Urinary bladder (tissue), 4 donors: Measurements from ENCODE around the gene AMIGO3. TPM values are rescaled to one million over a fixed set of nuclear protein-coding genes. Genes with fewer than 3 reads are reported as not detected.
"Not testable (repeated sequence)": the region's sequence is repeated elsewhere in the genome, so short reads cannot be mapped to it uniquely, and the experiment has no call there.

ENCODE experiments used
- DNase-seq: peaks from one replicate; pipeline ENCODE4 v3.0.0-alpha.2; 2015; ENCODE audit errors: extremely low spot score
- H3K27ac ChIP-seq: one replicate; pipeline ENCODE4 v1.5.1; 2013; ENCODE audit warnings: low read depth, mild to moderate bottlenecking, moderate library complexity
- H3K36me3 ChIP-seq: one replicate; pipeline ENCODE4 v1.6.1; 2013; ENCODE audit warnings: mild to moderate bottlenecking, moderate library complexity; ENCODE audit not compliant: insufficient read depth
- H3K4me1 ChIP-seq: one replicate; pipeline ENCODE4 v1.6.1; 2013; ENCODE audit warnings: mild to moderate bottlenecking, moderate library complexity; ENCODE audit not compliant: insufficient read depth
- H3K4me3 ChIP-seq: one replicate; pipeline ENCODE4 v1.5.1; 2013; ENCODE audit warnings: low read depth, low read length
- WGBS: extraction: QIAGEN DNeasy Blood & Tissue Kit; methylation state at CpG from one replicate; pipeline ENCODE4 v1.1.7; 2013; 5-methylcytosine and 5-hydroxymethylcytosine counted together
- polyA plus RNA-seq: library from polyadenylated mRNA; stranded (reverse); fragments of 200-250 nt; gene quantifications from one replicate; pipeline ENCODE4 v1.2.3, GENCODE V29; 2013
- total RNA-seq: library from RNA; depleted of rRNA; stranded (reverse); fragments of >200 nt; gene quantifications from one replicate; pipeline ENCODE4 v1.2.3, GENCODE V29; 2014
- donor health status: healthy with polysubstance abuse.
- donor health status: healthy.

The AMIGO3 gene
- total and polyA plus RNA-seq, 2 donors, result 1.1 TPM; not detected in 1

DNA sequence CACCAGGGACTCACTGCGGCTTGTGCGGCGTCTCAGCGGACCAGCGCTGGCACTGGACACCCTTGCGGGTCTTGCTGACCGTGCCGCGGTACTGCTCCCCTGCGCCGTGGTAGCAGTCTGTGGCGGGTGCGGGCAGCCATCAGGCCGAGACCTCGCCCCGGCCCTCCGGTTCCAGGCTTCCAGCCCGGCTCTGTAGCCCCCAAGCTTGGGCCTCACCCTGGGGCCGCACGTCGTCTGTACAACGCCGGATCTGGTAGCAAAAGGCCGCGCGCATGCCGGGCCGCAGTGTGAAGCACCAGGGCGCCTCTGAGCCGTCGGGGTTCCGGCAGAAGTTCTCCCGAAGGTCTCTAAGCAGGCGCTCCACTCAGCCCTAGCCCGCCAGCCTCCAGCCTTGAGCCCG is 33.6 kb downstream of the AMIGO3 start:
- not testable (repeated sequence) for H3K27ac ChIP-seq, H3K4me3 ChIP-seq, DNase-seq, H3K36me3 ChIP-seq, H3K4me1 ChIP-seq
- WGBS, result 12% methylated on average over 33 of the region's 36 CpGs

DNA sequence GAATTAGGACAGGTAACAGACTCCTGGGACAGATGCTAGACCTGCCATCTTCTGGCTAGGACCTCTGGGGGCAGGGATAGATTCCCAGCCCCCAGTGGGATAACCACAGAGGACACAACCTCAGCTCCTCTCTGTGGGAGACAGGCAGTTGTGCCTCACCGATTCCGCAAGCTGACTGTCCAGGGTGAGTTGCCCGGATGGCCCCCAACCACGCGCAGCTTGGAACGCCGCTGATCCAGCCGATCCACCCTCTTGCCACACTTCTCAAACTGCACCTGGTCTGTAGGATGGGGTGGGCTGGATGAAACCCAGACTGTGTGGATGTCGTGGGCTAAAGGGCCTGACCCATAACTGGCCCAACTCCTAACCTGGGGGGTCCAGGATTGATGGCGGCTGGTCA is 34.4 kb downstream of the AMIGO3 start:
- DNase-seq, H3K4me1 ChIP-seq, H3K27ac ChIP-seq, H3K36me3 ChIP-seq, H3K4me3 ChIP-seq: not testable (repeated sequence)
- WGBS, result 93% methylated on average over 10 of the region's 10 CpGs

DNA sequence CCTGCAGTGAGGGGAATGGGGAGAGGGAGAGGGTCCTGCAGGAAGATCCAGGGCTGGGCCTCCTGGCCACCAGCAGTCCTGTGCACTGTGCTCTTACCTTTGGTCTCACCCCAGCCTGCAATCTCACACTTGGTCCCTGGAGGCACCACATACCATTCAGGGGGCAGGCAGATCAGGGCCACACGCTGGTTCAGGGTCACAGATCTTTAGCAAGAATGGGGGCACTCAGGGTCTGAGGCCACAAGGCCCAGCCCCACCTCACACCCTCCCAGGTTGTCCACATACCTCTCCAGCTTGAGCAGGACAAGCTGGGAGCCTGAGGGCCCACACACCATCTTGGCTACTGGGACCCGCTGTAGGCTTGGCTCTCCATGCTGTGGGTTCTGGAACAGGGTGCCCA is 35.0 kb downstream of the AMIGO3 start:
- not testable (repeated sequence) for H3K36me3 ChIP-seq, H3K4me3 ChIP-seq, H3K4me1 ChIP-seq, DNase-seq, H3K27ac ChIP-seq
- WGBS, result 87% methylated on average over 2 of the region's 2 CpGs

DNA sequence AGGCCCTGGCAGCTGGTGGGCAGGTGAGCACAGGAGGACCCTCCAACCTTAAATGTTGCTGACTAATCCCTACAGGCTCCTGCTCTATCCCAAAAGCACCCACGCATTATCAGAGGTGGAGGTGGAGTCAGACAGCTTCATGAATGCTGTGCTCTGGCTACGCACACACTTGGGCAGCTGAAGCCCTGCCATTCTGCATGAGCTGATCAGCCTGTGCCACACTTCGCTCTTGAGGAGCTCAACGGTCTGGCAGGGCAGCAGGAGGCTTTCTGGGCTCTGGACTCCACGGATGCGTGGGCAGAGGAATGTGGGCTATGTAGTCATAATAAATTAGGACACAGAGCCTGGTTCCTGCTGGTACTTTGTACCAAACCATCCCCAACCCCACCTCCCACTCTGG is 36.3 kb downstream of the AMIGO3 start:
- WGBS, result 87% methylated on average over 6 of the region's 6 CpGs
- peaks cover 4% of the 10 kb centered on the region for H3K36me3 ChIP-seq
- no peaks in the 10 kb centered on the region for H3K4me1 ChIP-seq
- DNase-seq, result no peak
- H3K27ac ChIP-seq, result no peak overlapping the region
- no peak overlapping the region for H3K4me3 ChIP-seq

DNA sequence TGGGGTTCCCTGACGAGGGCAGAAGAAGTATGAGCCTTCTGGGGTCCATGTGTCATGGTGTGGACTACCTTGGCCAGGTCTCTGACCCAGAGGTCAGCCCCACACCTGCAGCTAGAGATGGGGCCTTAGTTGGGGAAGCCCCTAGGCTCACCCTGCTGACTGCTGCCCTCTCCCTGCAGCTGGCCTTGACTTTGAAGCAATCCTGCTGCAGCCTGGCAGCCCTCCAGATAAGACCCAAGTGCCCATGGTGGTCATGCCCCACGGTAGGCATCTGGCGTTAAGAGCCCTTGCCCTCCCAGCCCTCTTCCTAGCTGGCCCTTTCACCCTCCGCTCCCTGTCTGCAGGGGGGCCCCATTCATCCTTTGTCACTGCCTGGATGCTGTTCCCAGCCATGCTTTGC is 37.9 kb downstream of the AMIGO3 start:
- H3K4me3 ChIP-seq, result no peak overlapping the region
- 84% methylated on average over 4 of the region's 4 CpGs for WGBS
- no peak for DNase-seq
- peaks cover 4% of the 10 kb centered on the region for H3K36me3 ChIP-seq
- H3K4me1 ChIP-seq, result no peaks in the 10 kb centered on the region
- no peak overlapping the region for H3K27ac ChIP-seq

DNA sequence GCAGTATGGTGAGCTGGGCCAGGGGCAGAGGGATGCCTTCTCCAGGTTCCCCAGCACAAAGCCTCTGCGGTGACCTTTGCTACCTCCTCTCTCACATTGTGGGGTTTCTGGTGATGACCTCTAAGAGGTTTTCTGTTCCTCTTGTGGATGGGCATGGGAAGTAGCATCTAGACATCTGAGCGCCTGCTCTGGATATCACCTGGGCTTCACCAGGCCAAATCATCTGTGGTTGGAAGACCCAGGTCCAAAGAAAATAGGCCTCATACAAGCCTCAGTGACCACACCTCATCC is 38.3 kb downstream of the AMIGO3 start:
- no peak for DNase-seq
- WGBS, result 96% methylated on average over 2 of the region's 2 CpGs
- no peaks in the 10 kb centered on the region for H3K4me1 ChIP-seq
- H3K36me3 ChIP-seq, result peaks cover 4% of the 10 kb centered on the region
- no peak overlapping the region for H3K4me3 ChIP-seq
- no peak overlapping the region for H3K27ac ChIP-seq

DNA sequence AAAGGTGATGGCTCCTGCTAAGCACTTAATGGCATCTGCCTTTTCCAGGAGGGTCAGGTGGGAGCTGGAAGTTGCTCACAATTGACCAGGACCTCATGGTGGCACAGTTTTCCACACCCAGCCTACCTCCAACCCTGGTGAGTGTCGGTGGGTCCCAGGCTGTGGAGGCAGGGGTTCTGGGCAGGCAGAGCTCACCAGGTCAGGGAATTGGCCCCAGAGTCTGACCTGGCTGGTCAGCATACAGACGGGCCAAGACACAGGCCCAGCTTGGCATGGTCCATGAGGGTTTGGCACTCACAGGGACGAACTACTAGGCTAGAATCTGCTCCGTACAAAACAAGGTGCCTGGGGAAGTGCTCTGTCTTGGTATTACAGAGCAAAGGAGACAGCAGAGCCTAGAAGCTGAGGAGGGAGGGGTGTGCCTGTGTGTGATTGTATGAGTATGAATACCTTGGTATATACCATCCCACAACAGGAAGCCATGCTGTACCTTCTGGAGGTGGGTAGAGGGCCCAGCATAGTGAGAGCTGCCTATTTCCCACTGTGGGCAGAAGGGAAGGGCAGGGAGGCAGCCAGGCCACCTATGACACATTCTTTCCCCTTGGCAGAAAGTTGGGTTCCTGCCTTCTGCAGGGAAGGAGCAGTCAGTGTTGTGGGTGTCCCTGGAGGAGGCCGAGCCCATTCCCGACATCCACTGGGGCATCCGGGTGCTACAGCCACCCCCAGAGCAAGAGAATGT is 38.8 kb downstream of the AMIGO3 start:
- WGBS, result 82% methylated on average over 7 of the region's 7 CpGs
- Histone ChIP-seq H3K36me3 (peaks cover 4% of the 10 kb centered on the region), H3K27ac (no peak overlapping the region), H3K4me1 (no peaks in the 10 kb centered on the region), H3K4me3 (no peak overlapping the region)
- DNase-seq, result no peak

DNA sequence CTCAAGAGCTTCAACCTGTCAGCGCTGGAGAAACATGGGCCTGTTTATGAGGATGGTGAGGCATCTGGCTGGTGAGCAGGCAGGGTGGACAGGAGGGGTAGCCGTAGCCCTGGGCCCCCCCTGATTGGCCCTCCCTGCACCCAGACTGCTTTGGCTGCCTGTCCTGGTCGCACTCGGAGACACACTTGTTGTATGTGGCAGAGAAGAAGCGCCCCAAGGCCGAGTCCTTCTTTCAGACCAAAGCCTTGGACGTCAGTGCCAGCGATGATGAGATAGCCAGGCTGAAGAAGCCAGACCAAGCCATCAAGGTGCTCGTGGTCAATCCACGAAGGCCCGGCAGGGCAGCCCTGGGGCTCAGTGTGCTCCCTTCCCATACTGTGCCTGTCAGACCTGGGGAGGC is 43.6 kb downstream of the AMIGO3 start:
- Histone ChIP-seq H3K36me3 (peaks cover 2% of the 10 kb centered on the region), H3K4me1 (no peaks in the 10 kb centered on the region), H3K27ac (no peak overlapping the region), H3K4me3 (no peak overlapping the region)
- 93% methylated on average over 11 of the region's 11 CpGs for WGBS
- DNase-seq, result no peak

DNA sequence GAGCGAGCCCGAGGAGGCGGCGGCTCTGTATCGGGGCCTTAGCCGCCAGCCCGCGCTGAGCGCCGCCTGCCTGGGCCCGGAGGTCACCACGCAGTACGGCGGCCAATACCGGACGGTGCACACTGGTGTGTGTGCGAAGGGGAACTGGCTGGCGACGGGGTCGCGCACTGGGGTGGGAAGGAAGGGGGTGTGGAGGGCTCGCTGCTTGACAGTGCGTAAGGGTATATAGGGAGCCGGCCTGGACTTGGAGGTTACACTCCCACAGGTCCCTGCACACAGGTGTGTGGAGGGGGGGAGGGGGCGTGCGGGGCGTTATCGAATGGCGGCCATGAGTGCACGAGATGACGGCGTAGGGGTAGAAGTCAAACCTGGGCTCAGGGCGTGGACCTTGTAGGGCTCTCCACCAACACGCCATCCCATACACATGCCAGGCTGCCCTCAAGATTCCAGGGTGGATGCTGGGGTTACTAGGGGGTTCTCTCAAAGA is 44.9 kb downstream of the AMIGO3 start:
- Histone ChIP-seq H3K27ac (no peak overlapping the region), H3K4me3 (peak overlapping the region; percentile 84)
- WGBS, result 7% methylated on average over 34 of the region's 34 CpGs

DNA sequence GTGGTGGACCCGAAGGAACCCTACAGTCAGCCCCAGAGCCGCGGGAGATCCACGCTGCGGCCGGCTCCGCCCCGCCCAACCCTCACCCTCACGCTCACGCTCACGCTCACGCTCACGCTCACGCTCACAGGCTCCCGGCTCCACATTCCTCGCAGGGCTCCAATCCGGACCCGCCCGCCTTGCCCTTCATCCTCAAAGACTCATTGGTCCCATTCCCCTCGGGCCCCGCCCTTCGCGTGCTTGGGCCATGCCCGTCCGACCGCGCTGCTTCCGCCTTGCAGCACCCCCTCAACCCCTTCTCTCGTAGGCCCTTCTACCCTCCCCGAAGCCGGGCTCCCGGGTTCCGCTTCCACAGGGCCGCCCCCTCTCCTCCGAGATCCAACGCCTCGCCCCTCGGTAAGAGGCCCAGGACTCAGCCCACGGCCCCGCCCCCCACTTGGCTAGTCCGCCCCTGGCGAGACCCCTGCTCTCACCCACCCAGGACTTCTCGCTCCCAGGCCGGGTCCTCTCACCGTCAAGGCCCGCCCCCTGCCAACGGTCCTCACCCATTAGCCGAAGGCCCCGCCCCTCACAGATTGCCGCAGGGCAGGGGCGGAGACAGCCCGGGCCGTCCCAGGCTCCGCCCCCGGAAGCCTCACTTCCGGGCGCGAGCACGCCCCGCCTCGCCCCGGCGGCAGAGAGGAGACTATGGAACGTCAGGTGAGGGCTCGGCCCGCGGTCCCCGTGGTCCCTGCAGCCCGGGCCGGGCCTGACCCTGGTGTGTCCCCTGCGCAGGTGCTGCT is 45.6 kb downstream of the AMIGO3 start, which contains the start of gene APEH:
APEH (plus strand) TSS at position 637 of the 782 bp plus-strand sequence; CDS start at position 688, 51 bp downstream.
- Histone ChIP-seq H3K36me3 (peaks cover 2% of the 10 kb centered on the region), H3K4me3 (peak within 1 kb of the TSS; percentile 84), H3K4me1 (no peaks in the 10 kb centered on the region), H3K27ac (peak within 1 kb of the TSS; percentile 94)
- under 1% methylated on average over 71 of the region's 71 CpGs for WGBS
- DNase-seq, result peak; percentile 88

More for the DNA sequence above, 44.9 kb downstream of the AMIGO3 start:
- peaks cover 2% of the 10 kb centered on the region for H3K36me3 ChIP-seq
- no peaks in the 10 kb centered on the region for H3K4me1 ChIP-seq
- no peak for DNase-seq

DNA sequence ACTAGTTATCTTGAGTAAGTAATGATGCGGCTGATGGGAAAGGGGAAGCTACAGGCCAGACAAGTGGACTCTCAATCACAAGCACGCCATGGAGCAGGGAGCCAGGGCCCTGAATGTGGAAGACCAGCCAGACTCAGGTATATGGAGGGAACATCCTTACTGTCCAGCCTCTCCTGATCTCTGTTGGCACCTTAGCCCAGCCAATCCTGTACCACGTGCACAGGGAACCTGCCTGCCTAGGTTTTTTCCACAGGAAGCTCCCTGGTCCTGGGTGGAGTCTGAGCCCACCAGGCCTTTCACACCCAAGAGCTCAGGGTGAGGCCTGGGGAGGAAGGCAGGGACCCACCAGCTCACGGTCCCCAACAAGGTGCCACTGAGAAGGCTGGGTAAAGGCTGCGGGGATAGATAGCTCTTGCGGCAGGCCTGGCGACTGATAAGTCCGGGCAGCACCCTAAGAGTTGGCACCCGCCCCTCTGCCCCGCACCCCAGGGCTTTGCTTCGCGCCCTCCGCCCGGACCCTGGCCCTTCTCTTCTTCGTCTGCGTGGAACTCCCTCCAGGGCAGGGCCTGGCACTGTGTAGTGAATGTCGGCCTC is 46.3 kb downstream of the AMIGO3 start:
- no peaks in the 10 kb centered on the region for H3K36me3 ChIP-seq
- 22% methylated on average over 17 of the region's 17 CpGs for WGBS
- peak overlapping the region; percentile 49 for H3K27ac ChIP-seq
- no peak for DNase-seq
- H3K4me1 ChIP-seq, result no peaks in the 10 kb centered on the region
- H3K4me3 ChIP-seq, result peak overlapping the region; percentile 84

DNA sequence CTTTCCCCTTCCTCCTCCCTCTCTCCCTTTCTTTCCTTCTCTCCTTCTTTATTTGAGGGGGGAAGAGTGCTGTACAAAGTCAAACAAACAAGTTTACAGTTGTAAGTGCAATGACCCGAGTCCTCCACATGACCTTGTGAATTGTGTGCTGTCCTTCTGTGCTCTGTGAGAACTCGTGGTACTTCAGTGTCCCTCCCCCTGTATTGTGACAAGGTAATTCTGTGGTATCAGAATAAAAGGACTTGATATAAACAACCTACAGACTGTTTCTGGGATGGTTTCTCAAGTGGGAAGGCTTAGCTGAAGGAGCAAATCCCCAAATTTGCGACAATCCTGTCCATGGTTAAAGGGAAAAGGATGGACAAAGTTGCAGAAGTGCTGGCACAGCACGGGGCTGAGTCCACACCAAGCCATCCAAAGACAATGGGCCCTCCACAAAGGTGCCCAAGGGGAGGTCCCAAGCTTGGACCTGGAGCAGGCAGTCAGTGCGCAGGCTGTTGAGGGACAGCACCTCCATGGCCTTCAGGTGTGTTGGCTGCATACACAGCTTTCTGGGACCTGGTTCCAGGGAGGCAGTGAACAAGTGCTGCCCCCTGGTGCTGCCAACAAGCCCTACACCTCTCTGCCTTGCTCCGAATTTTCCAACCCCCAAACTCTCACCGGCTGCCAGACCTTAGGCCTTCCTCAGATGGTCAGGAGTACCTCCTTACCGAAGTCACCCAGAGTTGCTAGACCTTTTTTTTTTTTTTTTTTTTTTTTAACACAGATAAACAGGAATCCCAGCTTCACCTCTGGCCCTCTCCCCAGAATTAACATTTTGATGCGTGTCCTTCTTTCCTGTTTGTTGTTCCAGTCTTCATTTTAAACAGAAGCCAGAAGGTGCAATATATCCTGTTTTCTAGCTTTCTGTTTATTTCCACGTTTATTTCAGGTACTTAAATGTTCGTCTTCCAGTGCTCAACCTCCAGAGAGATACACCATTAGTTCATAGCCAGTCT is 47.9 kb downstream of the AMIGO3 start:
- Histone ChIP-seq H3K27ac (no peak overlapping the region), H3K4me3 (no peak overlapping the region), H3K4me1 (no peaks in the 10 kb centered on the region), H3K36me3 (no peaks in the 10 kb centered on the region)
- WGBS, result 41% methylated on average over 11 of the region's 11 CpGs
- no peak for DNase-seq

DNA sequence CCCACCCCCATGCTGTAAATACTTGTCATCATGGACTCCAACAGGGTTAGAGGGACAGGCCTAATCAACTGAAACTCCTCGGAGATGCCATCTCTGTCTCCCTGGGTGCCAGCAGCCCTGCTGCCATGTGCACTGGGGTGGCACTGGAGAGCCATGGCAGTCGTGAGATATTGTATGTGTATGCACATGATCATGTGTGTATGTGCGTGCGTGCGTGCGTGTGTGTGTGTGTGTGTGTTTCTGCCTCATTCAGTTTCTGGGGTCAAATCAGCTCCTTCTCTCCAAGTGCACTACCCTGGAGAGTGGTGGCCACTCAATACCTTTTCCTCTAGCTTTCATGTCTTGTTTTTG is 48.6 kb downstream of the AMIGO3 start:
- Histone ChIP-seq H3K4me3 (no peak overlapping the region), H3K4me1 (no peaks in the 10 kb centered on the region), H3K27ac (no peak overlapping the region), H3K36me3 (no peaks in the 10 kb centered on the region)
- DNase-seq, result no peak
- WGBS, result 70% methylated on average over 6 of the region's 6 CpGs
